Measurements from ENCODE around the gene GID8. TPM values are rescaled to one million over a fixed set of nuclear protein-coding genes. Genes with fewer than 3 reads are reported as not detected.

Gene GID8
- total and polyA plus RNA-seq, 9 of the 15 experiments (the other 6 are each of a cell fraction or from before 2014, with no cell fraction given): 7.5 to 31.6 (median 22.2) TPM

- no peak for TF ChIP-seq ATF3 (IDR thresholded peaks at IDR 0.05)
- TF ChIP-seq ATF3 (CRISPR knock-in tag; conservative IDR thresholded peaks at IDR 0.05): peak; percentile 60; the same call in 1 of the 2 replicates
- no peak for TF ChIP-seq PRPF4 (IDR thresholded peaks at IDR 0.05; ENCODE audit: insufficient read depth, low read depth, low read length, poor library complexity, severe bottlenecking)
- TF ChIP-seq GTF2A2 (tag; IDR thresholded peaks at IDR 0.05): no peak
- TF ChIP-seq ZHX1 (conservative IDR thresholded peaks at IDR 0.05; ENCODE audit: low read length): peak; percentile 80; the same call in 1 of the 2 replicates
- TF ChIP-seq HMBOX1 (IDR thresholded peaks at IDR 0.05): no peak
- TF ChIP-seq USF2 (CRISPR knock-in tag; IDR thresholded peaks at IDR 0.05): no peak
- no peak for TF ChIP-seq FOXM1 (IDR thresholded peaks at IDR 0.05; ENCODE audit: low read depth)
- TF ChIP-seq FOXM1 (CRISPR knock-in tag; IDR thresholded peaks at IDR 0.05; ENCODE audit: low read depth): peak; percentile 88
- TF ChIP-seq ELF2 (CRISPR knock-in tag; IDR thresholded peaks at IDR 0.05): peak; percentile 94
- TF ChIP-seq MBD2 (IDR thresholded peaks at IDR 0.05; ENCODE audit: borderline replicate concordance, low read depth): peak; percentile 65
- TF ChIP-seq DPF2 (IDR thresholded peaks at IDR 0.05): peak; percentile 25; the same call in 1 of the 2 replicates
- TF ChIP-seq ZNF318 (IDR thresholded peaks at IDR 0.05; ENCODE audit: borderline replicate concordance in 1 of 2, low read depth in 1 of 2): no peak
Measured at GRCh38 chr20:62937268-62938104, 461 bp upstream of the GID8 start (continued).
